Measurements from ENCODE around the gene HP. TPM values are rescaled to one million over a fixed set of nuclear protein-coding genes. Genes with fewer than 3 reads are reported as not detected.
"Not testable (repeated sequence)": the region's sequence is repeated elsewhere in the genome, so short reads cannot be mapped to it uniquely, and the experiment has no call there.

The HP gene
- total RNA-seq, 1 donor from 2014 or later, result 137 TPM

GRCh38 chr16:72051818-72052217, 2.5 kb upstream of the HP start:
- intact Hi-C loops (cut with DNase I), result no loop called here
- Histone ChIP-seq H3K27me3 (no peaks in the 10 kb centered on the region), H3K4me1 (no peaks in the 10 kb centered on the region), H3K9me3 (peaks cover 0 to 6% of the 10 kb centered on the region in 2 donors), H3K36me3 (no peaks in the 10 kb centered on the region), H3K27ac (no peak overlapping the region), H3K4me3 (no peak overlapping the region)
- no peak for DNase-seq (ENCODE audit: low spot score in 2 of 2)
- TF ChIP-seq CTCF (IDR thresholded peaks at IDR 0.05), result no peak

GRCh38 chr16:72055911-72056310, 1.6 kb downstream of the HP start:
- Histone ChIP-seq H3K36me3 (no peaks in the 10 kb centered on the region), H3K27ac (no peak overlapping the region)
- intact Hi-C loops (cut with DNase I), result no loop called here

GRCh38 chr16:72057313-72057712, 3.0 kb downstream of the HP start:
- H3K27me3 ChIP-seq; H3K4me1 ChIP-seq; H3K9me3 ChIP-seq; H3K36me3 ChIP-seq; intact Hi-C loops (cut with DNase I); H3K4me3 ChIP-seq; H3K27ac ChIP-seq; DNase-seq (ENCODE audit: low spot score in 2 of 2): not testable (repeated sequence)

More at GRCh38 chr16:72055911-72056310, 1.6 kb downstream of the HP start:
- Histone ChIP-seq H3K4me1 (no peaks in the 10 kb centered on the region), H3K4me3 (no peak overlapping the region), H3K9me3 (no peaks in the 10 kb centered on the region), H3K27me3 (no peaks in the 10 kb centered on the region)
- no peak for DNase-seq (ENCODE audit: low spot score in 2 of 2)
- TF ChIP-seq CTCF (IDR thresholded peaks at IDR 0.05), result no peak

- H3K9me3 ChIP-seq; H3K36me3 ChIP-seq; H3K4me3 ChIP-seq; DNase-seq (ENCODE audit: low spot score in 2 of 2); H3K27me3 ChIP-seq; H3K27ac ChIP-seq; intact Hi-C loops (cut with DNase I); H3K4me1 ChIP-seq: not testable (repeated sequence)
Observed at GRCh38 chr16:72059060-72059459, 4.8 kb downstream of the HP start.

GRCh38 chr16:72060405-72060804, 6.1 kb downstream of the HP start:
- H3K27me3 ChIP-seq, result no peaks in the 10 kb centered on the region
- TF ChIP-seq CTCF (IDR thresholded peaks at IDR 0.05), result no peak
- H3K36me3 ChIP-seq, result no peaks in the 10 kb centered on the region
- no peaks in the 10 kb centered on the region for H3K9me3 ChIP-seq
- H3K4me3 ChIP-seq, result no peak overlapping the region
- intact Hi-C loops (cut with DNase I), result no loop called here
- H3K4me1 ChIP-seq, result no peaks in the 10 kb centered on the region
- no peak for DNase-seq (ENCODE audit: low spot score in 2 of 2)
- H3K27ac ChIP-seq, result no peak overlapping the region

- Histone ChIP-seq H3K27me3 (no peaks in the 10 kb centered on the region), H3K27ac (no peak overlapping the region), H3K36me3 (no peaks in the 10 kb centered on the region), H3K4me1 (no peaks in the 10 kb centered on the region), H3K4me3 (no peak overlapping the region), H3K9me3 (no peaks in the 10 kb centered on the region)
- no peak for TF ChIP-seq CTCF (IDR thresholded peaks at IDR 0.05)
- intact Hi-C loops (cut with DNase I), result no loop called here
- no peak for DNase-seq (ENCODE audit: low spot score in 2 of 2)
Observed at GRCh38 chr16:72061564-72061963, 7.3 kb downstream of the HP start.

GRCh38 chr16:72064361-72064894, 10.1 kb downstream of the HP start:
- no peak for DNase-seq (ENCODE audit: low spot score in 2 of 2)
- TF ChIP-seq CTCF (IDR thresholded peaks at IDR 0.05), result no peak
- no peaks in the 10 kb centered on the region for H3K36me3 ChIP-seq
- H3K9me3 ChIP-seq, result no peaks in the 10 kb centered on the region
- H3K27me3 ChIP-seq, result no peaks in the 10 kb centered on the region
- intact Hi-C loops (cut with DNase I), result no loop called here
- H3K27ac ChIP-seq, result no peak overlapping the region
- no peak overlapping the region for H3K4me3 ChIP-seq
- no peaks in the 10 kb centered on the region for H3K4me1 ChIP-seq
